Esophagus muscularis mucosa (tissue), 4 donors: Measurements from ENCODE around the gene TMPRSS4. TPM values are rescaled to one million over a fixed set of nuclear protein-coding genes. Genes with fewer than 3 reads are reported as not detected.

Experiments
- DNase-seq: peaks from one replicate; pipeline ENCODE4 v3.0.0-alpha.2; 2017; ENCODE audit errors: extremely low spot score
- H3K27ac ChIP-seq, 4 donors: fragments of 200-600 bp; sonication (generic); replicated peaks in 1 of 4; 1 replicate in 3 of 4; 2 replicates in 1 of 4; pipeline ENCODE4 v1.5.1; 2016 to 2019; ENCODE audit warnings: mild to moderate bottlenecking in 1 of 4
- H3K27me3 ChIP-seq, 4 donors: fragments of 200-600 bp; sonication (generic); one replicate each; pipeline versions ENCODE4 v1.5.1 to v1.6.0; 2016 to 2019
- H3K36me3 ChIP-seq, 4 donors: fragments of 200-600 bp; sonication (generic); one replicate each; pipeline ENCODE4 v1.5.1; 2016 to 2019
- H3K4me1 ChIP-seq, 4 donors: fragments of 200-600 bp; sonication (generic); one replicate each; pipeline ENCODE4 v1.5.1; 2016 to 2019
- H3K4me3 ChIP-seq, 4 donors: fragments of 200-600 bp; sonication (generic); 1 replicate in 2 of 4; 2 replicates in 2 of 4; pipeline ENCODE4 v1.5.1; 2016 to 2019; ENCODE audit warnings: mild to moderate bottlenecking in 4 of 4, moderate library complexity in 1 of 4
- H3K9me3 ChIP-seq, 4 donors: fragments of 200-600 bp; sonication (generic); 1 replicate in 3 of 4; 2 replicates in 1 of 4; pipeline ENCODE4 v1.5.1; 2016 to 2019
- CTCF ChIP-seq, 3 experiments: fragments of 200-600 bp in 2 of 3; fragments of 450-650 bp in 1 of 3; sonication (generic) in 2 of 3; IDR thresholded peaks; one replicate each; pipeline ENCODE4 v1.5.1; 2017 to 2019; ENCODE audit warnings: antibody characterized with exemption in 3 of 3, mild to moderate bottlenecking in 2 of 3, moderate library complexity in 1 of 3
- EP300 ChIP-seq: sonication (generic); formaldehyde crosslinking; IDR thresholded peaks from one replicate; pipeline ENCODE4 v1.6.1; 2017; ENCODE audit warnings: antibody characterized with exemption
- POLR2A ChIP-seq: fragments of 450-650 bp; IDR thresholded peaks from one replicate; pipeline ENCODE4 v1.6.1; 2017; ENCODE audit warnings: antibody characterized with exemption, moderate library complexity, mild to moderate bottlenecking, low read depth
- POLR2AphosphoS5 ChIP-seq, 2 donors: sonication (generic); formaldehyde crosslinking; IDR thresholded peaks; one replicate each; pipeline ENCODE4 v1.6.1; 2017; ENCODE audit warnings: antibody characterized with exemption in 2 of 2
- WGBS: methylation state at CpG from one replicate; pipeline ENCODE4 v1.1.5; 2018; 5-methylcytosine and 5-hydroxymethylcytosine counted together
- intact Hi-C: fragments of 100-400 bp; cut with DNase I; formaldehyde crosslinking; loops from one replicate; pipeline ENCODE4 v1.15.1; 2023
- total RNA-seq, 4 donors: library from RNA; depleted of rRNA; stranded (reverse); fragments of >200 nt; gene quantifications; one replicate each; pipeline versions ENCODE4 v1.1.0 to v1.2.1, GENCODE V29; 2016

Gene TMPRSS4
- total RNA-seq, 4 donors from 2014 or later, result 0.17 to 0.33 (median 0.26) TPM; not detected in 1

DNA sequence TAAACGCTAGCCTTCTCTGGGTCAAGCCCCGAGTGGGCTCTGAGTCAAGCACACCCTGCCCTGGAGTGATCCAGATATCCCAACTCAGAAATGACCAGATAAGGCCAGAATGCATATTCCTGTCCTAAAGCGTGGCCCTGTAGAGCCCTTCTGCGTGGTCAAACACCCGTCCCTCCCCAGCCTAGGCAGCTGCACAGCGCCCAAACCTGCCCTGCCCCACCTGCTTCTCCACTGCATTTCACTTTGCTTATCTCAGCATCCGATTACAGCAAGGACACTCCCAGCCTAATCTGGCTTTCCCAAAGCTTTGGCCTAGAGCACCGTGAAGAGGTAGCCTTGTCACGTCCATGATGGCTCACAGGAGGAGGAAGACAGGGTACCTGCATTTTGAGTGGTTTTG is 11.9 kb upstream of the TMPRSS4 start:
- intact Hi-C loops, result no loop called here

DNA sequence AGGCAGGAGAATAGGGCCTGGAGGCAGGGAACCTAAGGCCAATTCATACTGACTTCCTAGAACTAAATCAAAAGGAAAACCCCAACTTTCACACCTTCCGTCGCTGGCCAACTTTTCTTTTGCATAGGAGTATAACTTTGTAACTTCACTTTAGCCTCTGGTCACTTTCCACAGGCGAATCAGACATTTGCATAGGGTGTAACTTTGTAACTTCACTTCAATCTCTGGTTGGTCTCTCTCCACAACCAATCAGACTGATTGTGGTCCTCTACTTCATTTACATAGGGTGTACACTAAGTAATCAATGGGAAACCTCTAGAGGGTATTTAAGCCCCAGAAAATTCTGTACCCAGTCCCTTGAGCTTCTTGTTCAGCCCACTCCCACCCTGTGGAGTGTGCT is 11.5 kb upstream of the TMPRSS4 start:
- no peak overlapping the region for H3K27ac ChIP-seq
- WGBS, result 83% methylated on average over 3 of the region's 3 CpGs
- intact Hi-C loops, result no loop called here
- no peak for TF ChIP-seq EP300
- TF ChIP-seq POLR2A, result no peak
- TF ChIP-seq POLR2AphosphoS5 (IDR thresholded peaks at IDR 0.05), result no peak
- peaks cover 0 to 20% (median 0%) of the 10 kb centered on the region in 4 donors for H3K27me3 ChIP-seq
- H3K36me3 ChIP-seq, result no peaks in the 10 kb centered on the region
- H3K4me3 ChIP-seq, result no peak overlapping the region
- no peaks in the 10 kb centered on the region for H3K9me3 ChIP-seq
- peaks cover 0 to 3% (median 1%) of the 10 kb centered on the region in 4 donors for H3K4me1 ChIP-seq
- DNase-seq, result no peak

More for the DNA sequence above, 11.9 kb upstream of the TMPRSS4 start:
- peaks cover 0 to 3% (median 1%) of the 10 kb centered on the region in 4 donors for H3K4me1 ChIP-seq
- H3K27me3 ChIP-seq, result peaks cover 0 to 16% (median 0%) of the 10 kb centered on the region in 4 donors
- no peak for DNase-seq
- 85% methylated on average over 9 of the region's 9 CpGs for WGBS
- H3K27ac ChIP-seq, result no peak overlapping the region
- H3K36me3 ChIP-seq, result no peaks in the 10 kb centered on the region
- TF ChIP-seq EP300 (no peak), POLR2AphosphoS5 (IDR thresholded peaks at IDR 0.05) (no peak), CTCF (IDR thresholded peaks at IDR 0.05) (no peak), POLR2A (no peak)
- H3K9me3 ChIP-seq, result no peaks in the 10 kb centered on the region
- no peak overlapping the region for H3K4me3 ChIP-seq

DNA sequence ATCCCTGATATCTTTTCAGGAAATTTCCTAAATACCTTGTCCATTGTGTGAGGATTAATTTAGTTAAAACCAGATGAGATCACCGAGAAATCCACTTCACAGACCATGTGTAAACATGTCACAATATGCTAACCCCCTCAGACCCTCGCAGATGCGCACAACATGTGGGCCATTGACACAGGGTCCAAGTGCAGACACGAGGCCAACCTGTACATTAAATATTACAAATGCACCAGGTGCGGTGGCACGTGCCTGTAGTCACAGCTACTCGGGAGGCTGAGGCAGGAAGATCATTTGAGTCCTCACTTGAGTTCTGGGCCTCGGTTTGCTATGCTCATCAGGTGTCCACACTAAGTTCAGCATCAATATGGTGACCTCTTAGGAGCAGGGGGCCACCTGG is 9.9 kb upstream of the TMPRSS4 start:
- WGBS, result 88% methylated on average over 8 of the region's 8 CpGs
- Histone ChIP-seq H3K4me3 (no peak overlapping the region), H3K9me3 (no peaks in the 10 kb centered on the region), H3K27ac (no peak overlapping the region), H3K36me3 (no peaks in the 10 kb centered on the region), H3K27me3 (peaks cover 0 to 29% (median 0%) of the 10 kb centered on the region in 4 donors), H3K4me1 (peaks cover 0 to 3% (median 0%) of the 10 kb centered on the region in 4 donors)
- intact Hi-C loops, result no loop called here
- TF ChIP-seq CTCF (IDR thresholded peaks at IDR 0.05), result no peak
- DNase-seq, result no peak

DNA sequence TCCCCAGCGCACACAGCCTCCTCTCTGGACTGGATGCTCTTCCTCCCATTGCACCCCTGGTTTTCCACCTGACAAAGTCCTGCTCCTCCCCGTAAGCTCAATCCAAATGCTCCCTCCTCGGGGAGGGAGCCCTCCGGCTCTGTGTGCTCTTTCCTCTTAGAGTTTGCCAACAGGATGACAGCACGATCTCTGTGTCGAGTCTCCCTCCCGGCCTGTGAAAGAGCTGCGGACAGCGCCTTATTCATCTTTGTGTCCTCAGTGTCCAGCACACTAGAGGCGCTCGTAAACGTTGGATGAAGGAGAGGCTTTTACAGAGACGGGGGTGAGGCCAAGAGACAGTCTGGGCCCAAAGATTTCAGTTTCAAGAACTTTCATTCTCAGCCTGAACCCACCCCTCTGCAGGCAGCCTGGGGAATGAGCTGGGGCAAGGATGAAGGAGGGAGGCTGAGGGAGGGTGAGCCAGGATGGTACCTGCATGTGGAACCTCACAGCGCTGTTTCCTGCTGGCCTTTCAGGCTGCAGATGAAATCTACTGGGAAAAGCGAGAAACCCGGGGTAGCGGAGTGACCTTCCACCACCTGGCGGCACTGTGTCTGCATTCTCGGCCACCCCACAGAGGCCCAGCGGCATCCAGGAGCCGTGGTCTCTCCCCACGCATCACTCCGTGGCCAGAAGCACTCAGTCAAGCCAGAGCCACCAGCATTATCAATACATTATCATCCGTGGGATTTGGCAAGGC is 8.5 kb upstream of the TMPRSS4 start:
- Histone ChIP-seq H3K4me3 (no peak overlapping the region), H3K36me3 (no peaks in the 10 kb centered on the region), H3K9me3 (no peaks in the 10 kb centered on the region), H3K27ac (no peak overlapping the region), H3K27me3 (peaks cover 0 to 29% (median 0%) of the 10 kb centered on the region in 4 donors), H3K4me1 (peaks cover 0 to 3% (median 0%) of the 10 kb centered on the region in 4 donors)
- no peak for DNase-seq
- WGBS, result 62% methylated on average over 24 of the region's 24 CpGs
- TF ChIP-seq POLR2AphosphoS5 (IDR thresholded peaks at IDR 0.05) (no peak), EP300 (no peak), CTCF (IDR thresholded peaks at IDR 0.05) (no peak), POLR2A (no peak)
- intact Hi-C loops, result no loop called here

DNA sequence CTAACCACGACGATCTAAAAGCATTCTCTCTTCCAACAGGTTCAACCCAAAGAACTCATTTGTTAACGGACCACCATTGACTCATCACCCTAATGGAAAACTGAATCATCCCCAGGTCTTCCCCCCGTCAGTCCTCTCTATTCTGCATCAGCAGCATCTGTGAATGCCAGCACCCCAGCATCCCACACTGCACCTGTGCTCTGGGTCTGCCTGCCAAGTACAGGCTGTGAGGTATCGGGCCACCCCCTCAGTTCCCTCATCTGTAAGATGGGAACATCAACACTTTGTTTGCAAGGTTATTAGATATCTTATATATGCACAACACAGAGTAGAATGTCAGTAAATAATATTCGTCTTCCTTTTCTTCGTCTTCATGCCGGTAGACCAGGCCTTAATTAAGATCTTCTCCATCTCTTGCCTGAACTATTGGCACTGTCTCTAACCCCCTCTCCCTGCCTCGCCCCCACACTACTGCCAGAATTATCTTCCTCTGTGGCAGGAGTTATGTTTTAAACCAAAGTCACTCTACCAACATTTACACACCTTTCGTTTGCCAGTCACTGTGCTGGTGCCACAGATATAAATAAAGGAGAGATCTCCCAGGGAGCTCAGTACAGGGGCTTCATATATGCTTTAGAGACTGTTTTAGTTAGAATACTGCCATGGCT is 7.8 kb upstream of the TMPRSS4 start:
- DNase-seq, result no peak
- WGBS, result 91% methylated on average over 10 of the region's 10 CpGs
- Histone ChIP-seq H3K4me3 (no peak overlapping the region), H3K9me3 (no peaks in the 10 kb centered on the region), H3K4me1 (peaks cover 0 to 3% (median 0%) of the 10 kb centered on the region in 4 donors), H3K36me3 (no peaks in the 10 kb centered on the region), H3K27me3 (peaks cover 0 to 29% (median 0%) of the 10 kb centered on the region in 4 donors), H3K27ac (no peak overlapping the region)
- no peak for TF ChIP-seq POLR2A
- no peak for TF ChIP-seq EP300
- TF ChIP-seq POLR2AphosphoS5 (IDR thresholded peaks at IDR 0.05), result no peak
- TF ChIP-seq CTCF (IDR thresholded peaks at IDR 0.05), result no peak
- intact Hi-C loops, result no loop called here
